Esophagus (tissue), 2 donors: ENCODE results near the gene FAAP100. TPM values are rescaled to one million over a fixed set of nuclear protein-coding genes. Genes with fewer than 3 reads are reported as not detected.

Source experiments
- H3K27ac ChIP-seq, 2 donors: one replicate each; pipeline ENCODE4 v1.5.1; 2013; ENCODE audit warnings: low read depth in 2 of 2, mild to moderate bottlenecking in 2 of 2, inconsistent platforms in 1 of 2, low read length in 1 of 2, moderate library complexity in 1 of 2
- H3K27me3 ChIP-seq, 2 donors: one replicate each; pipeline ENCODE4 v1.6.1; 2013; ENCODE audit warnings: low read length in 2 of 2, control low read depth in 1 of 2, mild to moderate bottlenecking in 1 of 2; ENCODE audit not compliant: insufficient read depth in 2 of 2, control insufficient read depth in 1 of 2
- H3K36me3 ChIP-seq, 2 donors: one replicate each; pipeline ENCODE4 v1.6.1; 2013; ENCODE audit warnings: low read length in 1 of 2; ENCODE audit not compliant: control insufficient read depth in 2 of 2, insufficient read depth in 2 of 2
- H3K4me1 ChIP-seq, 2 donors: one replicate each; pipeline ENCODE4 v1.6.1; 2013; ENCODE audit warnings: low read length in 1 of 2; ENCODE audit not compliant: control insufficient read depth in 2 of 2, insufficient read depth in 2 of 2
- H3K4me3 ChIP-seq, 2 donors: one replicate each; pipeline ENCODE4 v1.5.1; 2013; ENCODE audit warnings: low read length in 2 of 2, mild to moderate bottlenecking in 2 of 2, low read depth in 1 of 2, moderate library complexity in 1 of 2
- H3K9me3 ChIP-seq, 2 donors: one replicate each; pipeline ENCODE4 v1.6.1; 2013; ENCODE audit warnings: mild to moderate bottlenecking in 2 of 2, low read depth in 1 of 2, low read length in 1 of 2, moderate library complexity in 1 of 2; ENCODE audit not compliant: control insufficient read depth in 2 of 2, insufficient read depth in 1 of 2
- WGBS, 2 donors: extraction: QIAGEN DNeasy Blood & Tissue Kit; methylation state at CpG; one replicate each; pipeline ENCODE4 v1.1.7; 2013; 5-methylcytosine and 5-hydroxymethylcytosine counted together
- polyA plus RNA-seq, 2 donors: library from polyadenylated mRNA; stranded (reverse); fragments of 200-250 nt; gene quantifications; one replicate each; pipeline ENCODE4 v1.2.3, GENCODE V29; 2013
- donor health status: healthy with polysubstance abuse.
- donor health status: Bipolar disorder and iron deficiency.

The FAAP100 gene
- polyA plus RNA-seq, 2 donors, result 17.3 to 27.1 TPM

GRCh38 chr17:81529437-81529803, 22.7 kb downstream of the FAAP100 start:
- H3K4me3 ChIP-seq, result no peak overlapping the region
- H3K9me3 ChIP-seq, result peaks cover 0 to 9% of the 10 kb centered on the region in 2 donors
- WGBS, 2 donors, result 82 to 83% methylated on average over 6 of the region's 6 CpGs
- no peak overlapping the region for H3K27ac ChIP-seq
- peaks cover 0 to 7% of the 10 kb centered on the region in 2 donors for H3K27me3 ChIP-seq
- no peaks in the 10 kb centered on the region for H3K36me3 ChIP-seq
- H3K4me1 ChIP-seq, result peaks cover 0 to 13% of the 10 kb centered on the region in 2 donors

GRCh38 chr17:81528651-81529436, 23.3 kb downstream of the FAAP100 start:
- peaks cover 0 to 7% of the 10 kb centered on the region in 2 donors for H3K27me3 ChIP-seq
- WGBS, 2 donors, result 71 to 77% methylated on average over 57 to 62 of the region's 62 CpGs
- H3K27ac ChIP-seq, result no peak overlapping the region
- peaks cover 0 to 9% of the 10 kb centered on the region in 2 donors for H3K9me3 ChIP-seq
- H3K4me1 ChIP-seq, result peaks cover 0 to 13% of the 10 kb centered on the region in 2 donors
- H3K4me3 ChIP-seq, result no peak overlapping the region
- no peaks in the 10 kb centered on the region for H3K36me3 ChIP-seq

GRCh38 chr17:81528384-81528650, 23.8 kb downstream of the FAAP100 start:
- WGBS, 2 donors, result 36 to 55% methylated on average over 11 to 20 of the region's 20 CpGs
- Histone ChIP-seq H3K4me3 (no peak overlapping the region), H3K36me3 (no peaks in the 10 kb centered on the region), H3K9me3 (peaks cover 0 to 9% of the 10 kb centered on the region in 2 donors), H3K27ac (no peak overlapping the region), H3K4me1 (peaks cover 0 to 14% of the 10 kb centered on the region in 2 donors), H3K27me3 (peaks cover 0 to 7% of the 10 kb centered on the region in 2 donors)

- no peak within 1 kb of the TSS for H3K27ac ChIP-seq
- peaks cover 0 to 9% of the 10 kb centered on the region in 2 donors for H3K9me3 ChIP-seq
- H3K4me3 ChIP-seq, result no peak within 1 kb of the TSS
- no peaks in the 10 kb centered on the region for H3K36me3 ChIP-seq
- peaks cover 0 to 7% of the 10 kb centered on the region in 2 donors for H3K27me3 ChIP-seq
- H3K4me1 ChIP-seq, result peaks cover 0 to 15% of the 10 kb centered on the region in 2 donors
- WGBS, 2 donors, result 27 to 36% methylated on average over 36 to 42 of the region's 42 CpGs
These were observed 24.4 kb downstream of the FAAP100 start, which contains the start of gene FSCN2 for GRCh38 chr17:81527591-81528383. Gene FSCN2, plus strand, starts transcription at chr17:81528377. Its CDS starts 155 bp downstream, at chr17:81528532.

- peaks cover 0 to 7% of the 10 kb centered on the region in 2 donors for H3K27me3 ChIP-seq
- 81 to 82% methylated on average over 20 to 21 of the region's 21 CpGs for WGBS, 2 donors
- no peak overlapping the region for H3K27ac ChIP-seq
- H3K4me3 ChIP-seq, result no peak overlapping the region
- H3K4me1 ChIP-seq, result peaks cover 0 to 15% of the 10 kb centered on the region in 2 donors
- H3K36me3 ChIP-seq, result no peaks in the 10 kb centered on the region
- H3K9me3 ChIP-seq, result peaks cover 0 to 6% of the 10 kb centered on the region in 2 donors
These were observed 25.2 kb downstream of the FAAP100 start for GRCh38 chr17:81526662-81527571.

- Histone ChIP-seq H3K27ac (no peak overlapping the region), H3K4me1 (peaks cover 0 to 17% of the 10 kb centered on the region in 2 donors), H3K36me3 (no peaks in the 10 kb centered on the region), H3K27me3 (peaks cover 0 to 7% of the 10 kb centered on the region in 2 donors), H3K4me3 (no peak overlapping the region), H3K9me3 (peaks cover 0 to 1% of the 10 kb centered on the region in 2 donors)
- WGBS, 2 donors, result 87 to 88% methylated on average over 8 of the region's 8 CpGs
These were observed 27.3 kb downstream of the FAAP100 start for GRCh38 chr17:81524865-81525159.

- Histone ChIP-seq H3K4me1 (peaks cover 0 to 22% of the 10 kb centered on the region in 2 donors), H3K36me3 (no peaks in the 10 kb centered on the region), H3K4me3 (no peak overlapping the region), H3K9me3 (peaks cover 0 to 1% of the 10 kb centered on the region in 2 donors), H3K27ac (no peak overlapping the region), H3K27me3 (peaks cover 0 to 7% of the 10 kb centered on the region in 2 donors)
- 64 to 65% methylated on average over 14 to 18 of the region's 18 CpGs for WGBS, 2 donors
These were observed 27.9 kb downstream of the FAAP100 start for GRCh38 chr17:81524039-81524864.

- Histone ChIP-seq H3K36me3 (no peaks in the 10 kb centered on the region), H3K4me1 (peaks cover 2 to 24% of the 10 kb centered on the region in 2 donors), H3K27ac (no peak overlapping the region), H3K9me3 (no peaks in the 10 kb centered on the region), H3K4me3 (no peak overlapping the region), H3K27me3 (peaks cover 0 to 4% of the 10 kb centered on the region in 2 donors)
- WGBS, 2 donors, result 20 to 30% methylated on average over 17 of the region's 17 CpGs
These were observed 28.6 kb downstream of the FAAP100 start for GRCh38 chr17:81523402-81524038.
